GM19395 (cell line): Measurements from ENCODE around the gene SUPV3L1.
"Not testable (repeated sequence)": the region's sequence is repeated elsewhere in the genome, so short reads cannot be mapped to it uniquely, and the experiment has no call there.

Experiments used
- ATAC-seq: cut with Tn5 transposase; IDR thresholded peaks from one replicate; pipeline ENCODE4 v1.9.1; 2021; ENCODE audit warnings: mild to moderate bottlenecking, moderate library complexity; ENCODE audit not compliant: unreplicated experiment

SUPV3L1 gene

GRCh38 chr10:69228151-69228550, 48.1 kb downstream of the SUPV3L1 start:
- ATAC-seq = no peak

- ATAC-seq = no peak
Observed at GRCh38 chr10:69229616-69229916, 49.5 kb downstream of the SUPV3L1 start.

GRCh38 chr10:69230128-69230527, 50.1 kb downstream of the SUPV3L1 start:
- ATAC-seq = no peak

GRCh38 chr10:69232252-69232651, 52.2 kb downstream of the SUPV3L1 start:
- ATAC-seq = no peak

- no peak for ATAC-seq
Observed at GRCh38 chr10:69232736-69233480, 52.9 kb downstream of the SUPV3L1 start.

- ATAC-seq = no peak
Observed at GRCh38 chr10:69234447-69234846, 54.4 kb downstream of the SUPV3L1 start.

GRCh38 chr10:69237528-69238159, 57.6 kb downstream of the SUPV3L1 start:
- peak; percentile 92 for ATAC-seq

- ATAC-seq = no peak
Observed at GRCh38 chr10:69239136-69239535, 59.1 kb downstream of the SUPV3L1 start.

GRCh38 chr10:69239816-69240434, 59.9 kb downstream of the SUPV3L1 start:
- ATAC-seq = no peak

- ATAC-seq = no peak
Observed at GRCh38 chr10:69240455-69240854, 60.4 kb downstream of the SUPV3L1 start.

GRCh38 chr10:69241575-69241974, 61.5 kb downstream of the SUPV3L1 start:
- ATAC-seq = no peak

GRCh38 chr10:69242040-69242851, 62.2 kb downstream of the SUPV3L1 start:
- ATAC-seq = no peak

GRCh38 chr10:69242852-69243212, 62.8 kb downstream of the SUPV3L1 start:
- no peak for ATAC-seq

GRCh38 chr10:69243817-69244216, 63.8 kb downstream of the SUPV3L1 start:
- ATAC-seq = no peak

GRCh38 chr10:69246036-69246435, 66.0 kb downstream of the SUPV3L1 start:
- ATAC-seq = no peak

- no peak for ATAC-seq
Observed at GRCh38 chr10:69246581-69247312, 66.7 kb downstream of the SUPV3L1 start.

GRCh38 chr10:69247313-69247710, 67.3 kb downstream of the SUPV3L1 start:
- ATAC-seq = no peak

- ATAC-seq = no peak
Observed at GRCh38 chr10:69248117-69248730, 68.2 kb downstream of the SUPV3L1 start.

- no peak for ATAC-seq
Observed at GRCh38 chr10:69250041-69250440, 70.0 kb downstream of the SUPV3L1 start.

- ATAC-seq = not testable (repeated sequence)
Observed at GRCh38 chr10:69251417-69251816, 71.4 kb downstream of the SUPV3L1 start.
